ENCODE measurements around the gene TBCD. TPM values are rescaled to one million over a fixed set of nuclear protein-coding genes. Genes with fewer than 3 reads are reported as not detected.

The TBCD gene
- total RNA-seq, 1 donor from 2014 or later: 118 TPM

DNA sequence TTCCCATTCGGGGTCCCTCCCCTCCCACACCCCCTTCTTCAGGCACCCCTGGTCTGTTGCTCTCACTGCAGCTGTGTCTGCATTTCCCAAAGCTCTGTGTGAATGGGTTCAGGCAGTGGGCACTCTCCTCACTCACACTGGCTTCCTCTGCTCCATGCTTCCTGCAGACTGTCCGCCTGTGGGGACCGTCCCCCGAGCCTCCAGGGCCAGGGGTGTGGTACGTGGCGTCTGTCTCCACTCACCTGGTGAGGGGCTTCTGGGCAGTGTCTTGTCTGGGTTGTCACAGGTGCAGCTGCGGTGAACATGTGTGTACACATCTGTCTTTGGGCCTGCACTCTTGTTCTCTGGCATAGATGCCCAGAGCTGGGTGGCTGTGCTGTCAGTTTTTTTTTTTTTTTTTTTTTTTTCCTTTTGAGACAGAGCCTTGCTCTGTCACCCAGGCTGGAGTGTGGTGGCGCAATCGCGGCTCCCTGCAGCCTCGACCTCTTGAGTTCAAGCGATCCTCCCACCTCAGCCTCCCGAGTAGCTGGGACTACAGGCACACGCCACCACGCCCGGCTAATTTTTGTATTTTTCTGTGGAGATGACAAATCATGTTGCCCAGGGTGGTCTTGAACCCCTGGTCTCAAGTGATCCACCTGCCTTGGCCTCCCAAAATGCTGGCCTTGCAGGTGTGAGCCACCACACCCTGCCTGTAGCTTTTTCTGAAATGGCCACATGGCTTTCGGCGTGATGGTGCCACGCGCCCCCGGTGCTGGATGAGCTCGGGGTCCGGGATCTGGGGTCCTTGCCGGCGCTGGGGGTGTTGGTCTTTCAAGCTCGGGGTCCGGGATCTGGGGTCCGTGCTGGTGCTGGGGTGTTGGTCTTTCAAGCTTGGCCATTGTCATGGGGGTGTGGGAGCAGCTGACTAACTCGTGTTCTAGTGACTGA, 144.5 kb downstream of the TBCD start:
- Mint-ChIP-seq H3K9me3 (ENCODE audit: unreplicated experiment) (peaks cover 16% of the 10 kb centered on the region), H3K4me1 (ENCODE audit: low read depth, unreplicated experiment) (peaks cover 26% of the 10 kb centered on the region), H3K27me3 (ENCODE audit: unreplicated experiment) (peaks cover 16% of the 10 kb centered on the region), H3K36me3 (ENCODE audit: unreplicated experiment) (peaks cover 12% of the 10 kb centered on the region), H3K27ac (ENCODE audit: unreplicated experiment) (no peak overlapping the region), H3K4me3 (ENCODE audit: unreplicated experiment) (peak overlapping the region; percentile 30)
- TF ChIP-seq, protein P1, sequence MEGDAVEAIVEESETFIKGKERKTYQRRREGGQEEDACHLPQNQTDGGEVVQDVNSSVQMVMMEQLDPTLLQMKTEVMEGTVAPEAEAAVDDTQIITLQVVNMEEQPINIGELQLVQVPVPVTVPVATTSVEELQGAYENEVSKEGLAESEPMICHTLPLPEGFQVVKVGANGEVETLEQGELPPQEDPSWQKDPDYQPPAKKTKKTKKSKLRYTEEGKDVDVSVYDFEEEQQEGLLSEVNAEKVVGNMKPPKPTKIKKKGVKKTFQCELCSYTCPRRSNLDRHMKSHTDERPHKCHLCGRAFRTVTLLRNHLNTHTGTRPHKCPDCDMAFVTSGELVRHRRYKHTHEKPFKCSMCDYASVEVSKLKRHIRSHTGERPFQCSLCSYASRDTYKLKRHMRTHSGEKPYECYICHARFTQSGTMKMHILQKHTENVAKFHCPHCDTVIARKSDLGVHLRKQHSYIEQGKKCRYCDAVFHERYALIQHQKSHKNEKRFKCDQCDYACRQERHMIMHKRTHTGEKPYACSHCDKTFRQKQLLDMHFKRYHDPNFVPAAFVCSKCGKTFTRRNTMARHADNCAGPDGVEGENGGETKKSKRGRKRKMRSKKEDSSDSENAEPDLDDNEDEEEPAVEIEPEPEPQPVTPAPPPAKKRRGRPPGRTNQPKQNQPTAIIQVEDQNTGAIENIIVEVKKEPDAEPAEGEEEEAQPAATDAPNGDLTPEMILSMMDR (IDR thresholded peaks at IDR 0.05; ENCODE audit: partially characterized antibody, unreplicated experiment): no peak
- no peak for DNase-seq

DNA sequence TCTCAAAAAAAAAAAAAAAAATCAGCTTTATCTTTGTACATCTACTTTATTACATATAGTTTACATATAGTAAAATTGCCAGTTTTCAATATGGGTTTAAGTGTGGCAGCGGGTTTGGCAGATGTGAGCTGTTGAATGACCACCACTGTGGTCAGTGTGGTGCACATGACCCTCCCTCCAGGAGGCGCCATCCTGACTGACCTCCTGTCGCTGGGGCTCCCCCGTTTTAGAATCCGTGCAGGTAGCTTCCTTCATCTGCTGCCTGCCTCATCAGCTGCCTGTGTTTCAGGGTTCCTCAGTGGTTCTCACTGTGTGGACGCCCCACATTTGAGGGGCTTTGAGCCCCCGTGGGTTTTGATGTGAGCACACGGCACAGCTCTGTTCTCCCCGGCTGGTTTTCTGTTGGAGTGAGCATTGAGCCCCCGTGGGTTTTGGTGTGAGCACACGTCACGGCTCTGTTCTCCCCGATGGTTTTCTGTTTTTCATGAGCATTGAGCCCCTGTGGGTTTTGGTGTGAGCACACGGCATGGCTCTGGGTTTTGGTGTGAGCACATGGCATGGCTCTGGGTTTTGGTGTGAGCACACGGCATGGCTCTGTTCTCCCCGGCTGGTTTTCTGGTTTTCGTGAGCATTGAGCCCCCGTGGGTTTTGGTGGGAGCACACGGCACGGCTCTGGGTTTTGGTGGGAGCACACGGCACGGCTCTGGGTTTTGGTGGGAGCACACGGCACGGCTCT, 145.8 kb downstream of the TBCD start:
- Mint-ChIP-seq H3K27me3 (ENCODE audit: unreplicated experiment) (peaks cover 12% of the 10 kb centered on the region), H3K4me3 (ENCODE audit: unreplicated experiment) (no peak overlapping the region), H3K4me1 (ENCODE audit: low read depth, unreplicated experiment) (peaks cover 30% of the 10 kb centered on the region), H3K9me3 (ENCODE audit: unreplicated experiment) (peaks cover 17% of the 10 kb centered on the region), H3K36me3 (ENCODE audit: unreplicated experiment) (peaks cover 18% of the 10 kb centered on the region), H3K27ac (ENCODE audit: unreplicated experiment) (peak overlapping the region; percentile 17)
- TF ChIP-seq, protein P1 (IDR thresholded peaks at IDR 0.05; ENCODE audit: partially characterized antibody, unreplicated experiment): no peak
- DNase-seq: no peak

DNA sequence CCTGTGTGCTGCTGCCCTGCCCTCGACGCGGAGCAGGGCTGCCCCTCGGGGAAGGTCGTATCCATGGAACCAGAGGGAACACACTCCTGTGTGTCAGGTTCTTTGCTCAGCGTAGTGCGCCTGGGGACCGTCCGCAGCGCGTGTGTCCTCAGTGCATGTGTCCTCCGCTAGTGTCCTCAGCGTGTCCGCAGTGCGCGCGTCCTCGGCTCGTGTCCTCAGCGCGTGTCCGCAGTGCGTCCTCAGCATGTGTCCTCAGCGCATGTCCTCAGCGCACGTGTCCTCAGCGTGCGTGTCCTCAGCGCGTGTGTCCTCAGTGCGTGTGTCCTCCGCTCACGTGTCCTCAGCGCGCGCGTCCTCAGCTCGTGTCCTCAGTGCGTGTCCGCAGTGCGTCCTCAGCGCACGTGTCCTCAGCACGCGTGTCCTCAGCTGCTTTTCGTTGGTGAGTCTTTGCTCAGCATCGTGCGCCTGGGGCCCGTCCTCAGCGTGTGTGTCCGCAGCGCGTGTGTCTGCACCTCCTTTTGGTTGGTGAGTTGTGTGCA, 147.2 kb downstream of the TBCD start:
- Mint-ChIP-seq H3K27me3 (ENCODE audit: unreplicated experiment) (peaks cover 12% of the 10 kb centered on the region), H3K4me1 (ENCODE audit: low read depth, unreplicated experiment) (peaks cover 32% of the 10 kb centered on the region), H3K36me3 (ENCODE audit: unreplicated experiment) (peaks cover 19% of the 10 kb centered on the region), H3K9me3 (ENCODE audit: unreplicated experiment) (peaks cover 18% of the 10 kb centered on the region), H3K4me3 (ENCODE audit: unreplicated experiment) (no peak overlapping the region), H3K27ac (ENCODE audit: unreplicated experiment) (no peak overlapping the region)
- TF ChIP-seq, protein P1 (IDR thresholded peaks at IDR 0.05; ENCODE audit: partially characterized antibody, unreplicated experiment): no peak
- DNase-seq: no peak

DNA sequence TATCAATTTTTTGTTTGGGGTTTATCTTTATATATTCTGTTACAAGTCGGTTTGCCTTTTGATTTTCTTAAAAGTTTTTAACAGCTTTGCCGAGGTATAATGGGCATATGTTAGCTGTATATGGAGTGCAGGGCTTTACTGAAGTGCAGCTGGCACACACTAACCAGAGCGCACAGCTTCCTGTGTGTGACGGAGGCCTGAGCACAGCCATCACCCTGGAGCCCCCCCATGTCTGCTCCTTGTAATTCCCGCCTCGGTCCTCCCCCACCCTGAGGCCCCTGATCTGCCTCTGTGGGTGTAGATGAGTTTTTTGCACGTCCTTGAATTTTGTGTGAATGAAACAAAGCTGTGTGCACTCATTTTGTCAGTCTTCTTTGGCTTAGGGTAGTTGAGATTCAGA, 148.1 kb downstream of the TBCD start:
- peaks cover 15% of the 10 kb centered on the region for H3K27me3 Mint-ChIP-seq (ENCODE audit: unreplicated experiment)
- H3K27ac Mint-ChIP-seq (ENCODE audit: unreplicated experiment): peak overlapping the region; percentile 57
- peaks cover 24% of the 10 kb centered on the region for H3K9me3 Mint-ChIP-seq (ENCODE audit: unreplicated experiment)
- no peak for DNase-seq
- TF ChIP-seq, protein P1 (IDR thresholded peaks at IDR 0.05; ENCODE audit: partially characterized antibody, unreplicated experiment): no peak
- peaks cover 23% of the 10 kb centered on the region for H3K36me3 Mint-ChIP-seq (ENCODE audit: unreplicated experiment)
- H3K4me3 Mint-ChIP-seq (ENCODE audit: unreplicated experiment): no peak overlapping the region
- peaks cover 36% of the 10 kb centered on the region for H3K4me1 Mint-ChIP-seq (ENCODE audit: low read depth, unreplicated experiment)

All from glutamatergic neuron (in vitro differentiated cells).